Measurements from ENCODE around the gene PCED1B. TPM values are rescaled to one million over a fixed set of nuclear protein-coding genes. Genes with fewer than 3 reads are reported as not detected.
A peak's percentile ranks its signal among the peaks of the same experiment; 100 is the strongest.

PCED1B gene
- total RNA-seq, 6 experiments from 2014 or later, result 3.3 to 5.4 (median 4.9) TPM

- Mint-ChIP-seq H3K27ac (peak overlapping the region; percentile 80), H3K4me1 (ENCODE audit: low read depth) (peaks cover 70% of the 10 kb centered on the region), H3K9me3 (no peaks in the 10 kb centered on the region), H3K27me3 (ENCODE audit: insufficient read depth) (no peaks in the 10 kb centered on the region; the same call in 1 of the 2 replicates), H3K36me3 (ENCODE audit: low read depth) (peaks cover 20% of the 10 kb centered on the region), H3K4me3 (no peak overlapping the region)
- TF ChIP-seq CTCF (IDR thresholded peaks at IDR 0.05), result no peak
- no peak for DNase-seq
Measured at GRCh38 chr12:47102406-47102805, 23.0 kb downstream of the PCED1B start.

GRCh38 chr12:47102845-47103651 is 23.6 kb downstream of the PCED1B start:
- DNase-seq, result peak; percentile 98
- Mint-ChIP-seq H3K27me3 (ENCODE audit: insufficient read depth) (no peaks in the 10 kb centered on the region; the same call in 1 of the 2 replicates), H3K36me3 (ENCODE audit: low read depth) (peaks cover 21% of the 10 kb centered on the region), H3K4me1 (ENCODE audit: low read depth) (peaks cover 63% of the 10 kb centered on the region), H3K9me3 (no peaks in the 10 kb centered on the region), H3K27ac (peak overlapping the region; percentile 80), H3K4me3 (peak overlapping the region; percentile 33)
- TF ChIP-seq CTCF (IDR thresholded peaks at IDR 0.05), result no peak

- H3K9me3 Mint-ChIP-seq, result no peaks in the 10 kb centered on the region
- no peak overlapping the region for H3K4me3 Mint-ChIP-seq
- H3K27ac Mint-ChIP-seq, result no peak overlapping the region
- DNase-seq, result no peak
- H3K36me3 Mint-ChIP-seq (ENCODE audit: low read depth), result peaks cover 40% of the 10 kb centered on the region
- no peaks in the 10 kb centered on the region; the same call in 1 of the 2 replicates for H3K27me3 Mint-ChIP-seq (ENCODE audit: insufficient read depth)
- peaks cover 38% of the 10 kb centered on the region for H3K4me1 Mint-ChIP-seq (ENCODE audit: low read depth)
- TF ChIP-seq CTCF (IDR thresholded peaks at IDR 0.05), result no peak
Measured at GRCh38 chr12:47105914-47106674, 26.7 kb downstream of the PCED1B start.

- no peak overlapping the region for H3K4me3 Mint-ChIP-seq
- no peaks in the 10 kb centered on the region for H3K9me3 Mint-ChIP-seq
- no peaks in the 10 kb centered on the region; the same call in 1 of the 2 replicates for H3K27me3 Mint-ChIP-seq (ENCODE audit: insufficient read depth)
Measured at GRCh38 chr12:47107446-47107845, 28.0 kb downstream of the PCED1B start.

GRCh38 chr12:47107926-47108325 is 28.5 kb downstream of the PCED1B start:
- Mint-ChIP-seq H3K27me3 (ENCODE audit: insufficient read depth) (no peaks in the 10 kb centered on the region; the same call in 1 of the 2 replicates), H3K4me3 (no peak overlapping the region), H3K36me3 (ENCODE audit: low read depth) (peaks cover 47% of the 10 kb centered on the region), H3K27ac (no peak overlapping the region), H3K4me1 (ENCODE audit: low read depth) (peaks cover 26% of the 10 kb centered on the region), H3K9me3 (no peaks in the 10 kb centered on the region)
- TF ChIP-seq CTCF (IDR thresholded peaks at IDR 0.05), result no peak
- no peak for DNase-seq

More at GRCh38 chr12:47107446-47107845, 28.0 kb downstream of the PCED1B start:
- peaks cover 26% of the 10 kb centered on the region for H3K4me1 Mint-ChIP-seq (ENCODE audit: low read depth)
- TF ChIP-seq CTCF (IDR thresholded peaks at IDR 0.05), result no peak
- no peak overlapping the region for H3K27ac Mint-ChIP-seq
- no peak for DNase-seq
- peaks cover 47% of the 10 kb centered on the region for H3K36me3 Mint-ChIP-seq (ENCODE audit: low read depth)

All from HFFc6 (cell line).